Right atrium auricular region (tissue), 2 donors: ENCODE measurements around the gene SGCD. TPM values are rescaled to one million over a fixed set of nuclear protein-coding genes. Genes with fewer than 3 reads are reported as not detected.

Experiments used
- DNase-seq: peaks from one replicate; pipeline ENCODE4 v3.0.0-alpha.2; 2019; ENCODE audit warnings: low spot score
- H3K27ac ChIP-seq, 2 donors: fragments of 200-600 bp; sonication (generic); 1 replicate in 1 of 2; 2 replicates in 1 of 2; pipeline ENCODE4 v1.5.1; 2016 to 2019
- H3K27me3 ChIP-seq, 2 donors: fragments of 200-600 bp; sonication (generic); one replicate each; pipeline versions ENCODE4 v1.5.1 to v1.6.0; 2017 to 2019
- H3K36me3 ChIP-seq: fragments of 200-600 bp; sonication (generic); one replicate; pipeline ENCODE4 v1.5.1; 2016
- H3K4me1 ChIP-seq, 2 donors: fragments of 200-600 bp; sonication (generic); one replicate each; pipeline versions ENCODE4 v1.5.1 to v1.6.0; 2017 to 2019
- H3K4me3 ChIP-seq, 2 donors: fragments of 200-600 bp; sonication (generic); 1 replicate in 1 of 2; 2 replicates in 1 of 2; pipeline ENCODE4 v1.5.1; 2017 to 2019; ENCODE audit warnings: mild to moderate bottlenecking in 1 of 2, moderate library complexity in 1 of 2
- H3K9me3 ChIP-seq, 2 donors: fragments of 200-600 bp; sonication (generic); one replicate each; pipeline ENCODE4 v1.5.1; 2019
- total RNA-seq, 2 donors: library from RNA; depleted of rRNA; stranded (reverse); fragments of >200 nt; gene quantifications; one replicate each; pipeline ENCODE4 v1.1.0, GENCODE V29; 2016
- TF ChIP-seq, protein P1 (sequence below), 2 donors: fragments of 200-600 bp; sonication (generic); IDR thresholded peaks; one replicate each; pipeline ENCODE4 v1.5.1; 2019; ENCODE audit warnings: antibody characterized with exemption in 2 of 2

Gene SGCD
- total RNA-seq, 2 donors from 2014 or later = 56.2 to 85.1 TPM

DNA sequence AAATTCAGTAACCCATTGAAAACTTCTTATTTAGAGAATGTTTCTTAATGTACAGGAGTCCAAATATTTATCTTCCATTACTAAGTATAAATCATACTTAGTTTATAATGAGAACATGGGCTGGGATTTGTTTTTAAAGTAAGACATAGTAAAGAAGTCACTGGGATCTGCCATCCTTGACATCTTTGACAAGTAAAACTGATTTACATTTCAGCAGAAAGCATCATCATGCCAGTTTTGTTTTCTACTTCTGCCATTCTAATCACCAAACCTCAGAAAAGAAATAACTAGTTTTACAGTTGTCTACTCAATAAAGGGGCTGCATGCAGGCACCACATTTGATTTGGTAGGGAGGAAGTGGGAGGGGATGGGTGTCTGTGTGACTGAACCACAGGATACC is 301.5 kb downstream of the SGCD start:
- Histone ChIP-seq H3K4me3 (no peak overlapping the region), H3K27ac (no peak overlapping the region), H3K9me3 (no peaks in the 10 kb centered on the region), H3K27me3 (no peaks in the 10 kb centered on the region), H3K36me3 (no peaks in the 10 kb centered on the region), H3K4me1 (peaks cover 0 to 6% of the 10 kb centered on the region in 2 donors)
- TF ChIP-seq, protein P1, sequence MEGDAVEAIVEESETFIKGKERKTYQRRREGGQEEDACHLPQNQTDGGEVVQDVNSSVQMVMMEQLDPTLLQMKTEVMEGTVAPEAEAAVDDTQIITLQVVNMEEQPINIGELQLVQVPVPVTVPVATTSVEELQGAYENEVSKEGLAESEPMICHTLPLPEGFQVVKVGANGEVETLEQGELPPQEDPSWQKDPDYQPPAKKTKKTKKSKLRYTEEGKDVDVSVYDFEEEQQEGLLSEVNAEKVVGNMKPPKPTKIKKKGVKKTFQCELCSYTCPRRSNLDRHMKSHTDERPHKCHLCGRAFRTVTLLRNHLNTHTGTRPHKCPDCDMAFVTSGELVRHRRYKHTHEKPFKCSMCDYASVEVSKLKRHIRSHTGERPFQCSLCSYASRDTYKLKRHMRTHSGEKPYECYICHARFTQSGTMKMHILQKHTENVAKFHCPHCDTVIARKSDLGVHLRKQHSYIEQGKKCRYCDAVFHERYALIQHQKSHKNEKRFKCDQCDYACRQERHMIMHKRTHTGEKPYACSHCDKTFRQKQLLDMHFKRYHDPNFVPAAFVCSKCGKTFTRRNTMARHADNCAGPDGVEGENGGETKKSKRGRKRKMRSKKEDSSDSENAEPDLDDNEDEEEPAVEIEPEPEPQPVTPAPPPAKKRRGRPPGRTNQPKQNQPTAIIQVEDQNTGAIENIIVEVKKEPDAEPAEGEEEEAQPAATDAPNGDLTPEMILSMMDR (IDR thresholded peaks at IDR 0.05) = no peak
- DNase-seq = no peak

DNA sequence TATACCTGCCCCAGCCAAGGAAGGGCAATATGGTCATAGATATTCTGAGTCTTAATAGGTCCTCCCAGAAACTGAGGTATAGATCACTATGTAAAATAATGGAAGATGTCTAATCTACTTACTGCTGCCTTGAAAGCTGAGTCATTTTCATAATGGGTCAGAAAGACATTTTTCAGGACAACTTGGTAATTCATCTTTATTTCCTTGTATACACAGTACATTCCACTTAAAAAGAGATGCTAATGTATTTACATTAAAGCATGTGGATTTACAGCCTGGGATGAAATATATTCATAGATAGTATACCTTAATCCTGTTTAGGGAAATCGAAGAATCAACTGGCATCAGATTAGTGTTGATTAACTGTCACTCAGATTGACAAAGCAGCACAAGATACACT is 304.0 kb downstream of the SGCD start:
- Histone ChIP-seq H3K27me3 (no peaks in the 10 kb centered on the region), H3K27ac (no peak overlapping the region), H3K36me3 (no peaks in the 10 kb centered on the region), H3K4me1 (no peaks in the 10 kb centered on the region), H3K4me3 (no peak overlapping the region), H3K9me3 (no peaks in the 10 kb centered on the region)
- TF ChIP-seq, protein P1 (IDR thresholded peaks at IDR 0.05) = no peak
- no peak for DNase-seq

DNA sequence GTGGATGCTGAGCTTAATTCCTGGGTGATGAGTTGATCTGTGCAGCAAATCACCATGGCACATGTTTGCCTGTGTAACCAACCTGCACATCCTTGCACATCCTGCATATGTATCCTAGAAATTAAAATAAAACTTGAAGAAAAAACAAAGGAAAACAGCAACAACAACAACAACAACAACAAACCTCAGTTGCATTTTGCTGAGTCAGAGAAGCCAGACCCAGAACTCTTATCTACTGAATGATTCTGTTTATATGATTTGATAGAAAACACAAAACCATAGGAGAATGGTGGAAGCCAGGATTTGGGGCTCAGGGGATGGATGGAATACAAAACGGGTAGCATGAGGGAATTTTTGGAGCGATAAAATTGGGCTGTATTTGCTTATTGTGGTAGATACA is 307.3 kb downstream of the SGCD start:
- H3K27me3 ChIP-seq = no peaks in the 10 kb centered on the region
- no peak overlapping the region for H3K27ac ChIP-seq
- no peaks in the 10 kb centered on the region for H3K4me1 ChIP-seq
- H3K4me3 ChIP-seq = no peak overlapping the region
- H3K36me3 ChIP-seq = no peaks in the 10 kb centered on the region
- DNase-seq = no peak
- no peaks in the 10 kb centered on the region for H3K9me3 ChIP-seq
- TF ChIP-seq, protein P1 (IDR thresholded peaks at IDR 0.05) = no peak

DNA sequence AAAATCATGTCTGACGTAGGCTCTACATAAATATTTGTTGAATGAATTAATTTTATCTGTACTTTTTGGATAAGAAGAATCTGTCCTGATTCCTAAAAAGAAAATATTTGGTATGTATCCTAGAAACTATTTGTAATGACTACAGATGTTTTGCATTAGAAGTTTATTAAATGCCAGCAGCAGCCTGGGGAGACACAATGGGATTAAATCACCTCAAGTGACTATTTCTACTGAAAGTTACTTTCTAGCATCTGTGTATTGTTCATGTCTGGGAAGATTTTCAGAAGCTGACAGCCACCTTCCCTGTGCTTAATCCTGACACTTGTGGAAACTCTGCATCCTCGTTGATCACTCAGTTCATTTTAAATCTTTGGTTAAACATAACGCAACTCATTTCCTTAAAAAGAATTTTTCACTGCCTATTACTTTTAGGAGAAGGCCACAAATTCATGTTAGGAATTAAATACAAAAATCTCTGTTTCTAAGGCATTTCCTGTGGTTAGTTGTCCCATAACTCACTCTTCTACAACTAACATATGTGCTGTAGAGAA is 313.8 kb downstream of the SGCD start:
- TF ChIP-seq, protein P1 (IDR thresholded peaks at IDR 0.05) = no peak
- peak overlapping the region; percentile 10 to 60 for H3K27ac ChIP-seq
- no peak for DNase-seq

DNA sequence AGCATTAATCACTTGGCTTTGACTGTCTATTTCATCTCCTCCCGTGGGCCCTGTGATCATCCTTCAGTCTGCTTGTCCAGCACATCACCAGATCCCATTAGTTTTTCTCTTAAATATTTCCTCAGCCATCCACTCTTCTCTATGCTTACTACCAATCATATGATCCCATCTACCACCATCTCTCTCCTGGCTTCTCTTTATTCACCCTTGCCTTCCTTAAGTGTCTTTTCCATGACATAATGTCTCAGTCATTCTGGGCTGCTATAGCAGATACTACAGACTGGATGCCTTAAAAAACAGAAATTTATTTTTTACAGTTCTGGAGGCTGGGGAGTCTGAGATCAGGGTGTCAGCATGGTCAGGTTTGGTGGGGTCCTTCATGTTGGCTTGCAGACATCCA is 314.7 kb downstream of the SGCD start:
- Histone ChIP-seq H3K9me3 (no peaks in the 10 kb centered on the region), H3K4me3 (no peak overlapping the region), H3K36me3 (no peaks in the 10 kb centered on the region), H3K27me3 (no peaks in the 10 kb centered on the region), H3K27ac (peak overlapping the region; percentile 32 to 60), H3K4me1 (peaks cover 0 to 7% of the 10 kb centered on the region in 2 donors)
- TF ChIP-seq, protein P1 (IDR thresholded peaks at IDR 0.05) = no peak
- no peak for DNase-seq

More for the DNA sequence above, 313.8 kb downstream of the SGCD start:
- no peaks in the 10 kb centered on the region for H3K36me3 ChIP-seq
- H3K4me3 ChIP-seq = no peak overlapping the region
- peaks cover 0 to 7% of the 10 kb centered on the region in 2 donors for H3K4me1 ChIP-seq
- H3K9me3 ChIP-seq = no peaks in the 10 kb centered on the region
- no peaks in the 10 kb centered on the region for H3K27me3 ChIP-seq

DNA sequence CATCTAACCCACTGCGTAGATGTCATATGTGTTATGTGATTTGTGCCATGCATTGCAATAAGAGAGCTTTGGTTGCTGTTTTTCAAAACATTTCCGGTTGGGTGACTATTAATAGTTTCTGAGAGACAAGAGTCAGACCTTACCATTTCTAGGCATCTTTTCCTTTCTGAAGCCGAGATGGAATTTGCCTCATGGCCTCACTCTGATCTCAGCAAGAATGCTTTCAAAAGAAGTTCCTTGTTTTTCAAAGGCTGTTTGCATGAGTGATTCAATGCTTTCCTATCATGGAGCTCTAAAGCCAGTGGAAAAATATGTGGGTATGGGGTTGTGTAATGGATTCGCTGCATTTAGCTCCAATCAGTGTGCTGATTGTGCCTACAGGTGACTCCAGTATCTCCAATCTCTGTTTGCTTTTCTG is 320.1 kb downstream of the SGCD start:
- no peaks in the 10 kb centered on the region for H3K36me3 ChIP-seq
- H3K27ac ChIP-seq = peak overlapping the region; percentile 39 to 82
- no peaks in the 10 kb centered on the region for H3K9me3 ChIP-seq
- H3K27me3 ChIP-seq = no peaks in the 10 kb centered on the region
- TF ChIP-seq, protein P1 (IDR thresholded peaks at IDR 0.05) = no peak
- no peak for DNase-seq
- H3K4me1 ChIP-seq = no peaks in the 10 kb centered on the region
- no peak overlapping the region for H3K4me3 ChIP-seq
